ENCODE data around the gene PFDN5.

GRCh38 chr12:53302903-53303302 lies 7.6 kb downstream of the PFDN5 start:
- TF ChIP-seq CTCF (conservative IDR thresholded peaks at IDR 0.05; ENCODE audit: low read depth, low read length) (no peak), EZH2phosphoT487 (IDR thresholded peaks at IDR 0.05; ENCODE audit: borderline replicate concordance, low read length) (no peak)

Data from PC-3 (cell line).